GM19455 (cell line): ENCODE results near the gene RPL13.

ENCODE experiments used
- ATAC-seq: cut with Tn5 transposase; IDR thresholded peaks from one replicate; pipeline ENCODE4 v1.9.1; 2021; ENCODE audit not compliant: unreplicated experiment

The RPL13 gene

DNA sequence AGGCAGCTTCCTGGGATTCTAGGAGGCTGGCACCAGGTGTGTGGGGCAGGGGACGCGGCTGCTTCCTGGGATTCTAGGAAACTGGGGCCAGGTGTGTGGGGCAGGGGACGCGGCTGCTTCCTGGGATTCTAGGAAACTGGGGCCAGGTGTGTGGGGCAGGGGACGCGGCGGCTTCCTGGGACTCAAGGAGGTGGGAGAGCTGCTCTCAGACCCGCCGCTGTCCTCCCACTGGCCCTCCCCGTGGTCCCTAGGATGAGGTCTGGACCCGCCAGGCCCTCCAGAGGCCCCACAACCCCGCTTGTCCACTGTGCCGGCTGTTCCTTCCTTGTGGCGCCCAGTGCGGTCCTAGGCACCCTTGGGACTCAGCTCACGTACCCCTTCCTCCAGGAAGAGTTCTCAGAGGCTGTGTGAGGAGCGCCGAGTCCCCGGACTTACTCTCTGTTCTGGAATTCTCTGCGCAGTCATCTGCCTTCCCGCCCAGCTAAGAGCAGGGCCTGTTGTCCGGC, 53.5 kb downstream of the RPL13 start:
- no peak for ATAC-seq
